Parathyroid adenoma (tissue), 2 donors: ENCODE results near the gene ACOT12.

Source experiments
- H2AFZ ChIP-seq: fragments of 300-600 bp; sonication (generic); one replicate; pipeline ENCODE4 v1.7.0; 2017; ENCODE audit warnings: antibody characterized with exemption, mild to moderate bottlenecking
- H3K27ac ChIP-seq: fragments of 300-600 bp; sonication (generic); one replicate; pipeline ENCODE4 v1.7.0; 2017
- H3K27me3 ChIP-seq: fragments of 300-600 bp; sonication (generic); one replicate; pipeline ENCODE4 v1.7.0; 2017; ENCODE audit warnings: low read length; ENCODE audit not compliant: control insufficient read depth, insufficient read depth
- H3K36me3 ChIP-seq: fragments of 300-600 bp; sonication (generic); one replicate; pipeline ENCODE4 v1.7.0; 2017; ENCODE audit warnings: low read length; ENCODE audit not compliant: control insufficient read depth, insufficient read depth
- H3K4me1 ChIP-seq: fragments of 300-600 bp; sonication (generic); one replicate; pipeline ENCODE4 v1.7.0; 2017; ENCODE audit warnings: control low read depth
- H3K4me2 ChIP-seq: fragments of 300-600 bp; sonication (generic); one replicate; pipeline ENCODE4 v1.7.0; 2017; ENCODE audit warnings: low read length
- H3K4me3 ChIP-seq: fragments of 300-600 bp; sonication (generic); one replicate; pipeline ENCODE4 v1.7.0; 2017; ENCODE audit warnings: low read depth, low read length
- H3K79me2 ChIP-seq: fragments of 300-600 bp; sonication (generic); one replicate; pipeline ENCODE4 v1.7.0; 2017; ENCODE audit warnings: control low read depth
- H3K9ac ChIP-seq: fragments of 300-600 bp; sonication (generic); one replicate; pipeline ENCODE4 v1.7.0; 2017; ENCODE audit warnings: mild to moderate bottlenecking
- H3K9me3 ChIP-seq: fragments of 300-600 bp; sonication (generic); one replicate; pipeline ENCODE4 v1.7.0; 2017; ENCODE audit warnings: low read length; ENCODE audit not compliant: control insufficient read depth
- CTCF ChIP-seq: fragments of 300-600 bp; sonication (generic); IDR thresholded peaks from one replicate; pipeline ENCODE4 v1.7.0; 2017; ENCODE audit warnings: antibody characterized with exemption, mild to moderate bottlenecking
- donor health status: primary hyperparathyroidism.

The ACOT12 gene

GRCh38 chr5:81292130-81292529, 101.8 kb downstream of the ACOT12 start:
- no peak overlapping the region for H3K4me3 ChIP-seq
- H3K4me2 ChIP-seq = no peak overlapping the region
- H3K27ac ChIP-seq = no peak overlapping the region
- no peaks in the 10 kb centered on the region for H3K9me3 ChIP-seq
- H3K9ac ChIP-seq = no peak overlapping the region
- TF ChIP-seq CTCF = no peak
- H3K27me3 ChIP-seq = no peaks in the 10 kb centered on the region
- H3K36me3 ChIP-seq = no peaks in the 10 kb centered on the region
- peaks cover 46% of the 10 kb centered on the region for H3K79me2 ChIP-seq
- no peak overlapping the region for H2AFZ ChIP-seq
- H3K4me1 ChIP-seq = no peaks in the 10 kb centered on the region

- Histone ChIP-seq H3K4me3 (no peak overlapping the region), H3K79me2 (peaks cover 46% of the 10 kb centered on the region), H3K36me3 (no peaks in the 10 kb centered on the region), H3K4me1 (no peaks in the 10 kb centered on the region), H2AFZ (no peak overlapping the region), H3K9ac (no peak overlapping the region), H3K27ac (no peak overlapping the region), H3K9me3 (no peaks in the 10 kb centered on the region), H3K4me2 (no peak overlapping the region), H3K27me3 (no peaks in the 10 kb centered on the region)
- no peak for TF ChIP-seq CTCF
Observed at GRCh38 chr5:81290146-81290545, 103.8 kb downstream of the ACOT12 start.

DNA sequence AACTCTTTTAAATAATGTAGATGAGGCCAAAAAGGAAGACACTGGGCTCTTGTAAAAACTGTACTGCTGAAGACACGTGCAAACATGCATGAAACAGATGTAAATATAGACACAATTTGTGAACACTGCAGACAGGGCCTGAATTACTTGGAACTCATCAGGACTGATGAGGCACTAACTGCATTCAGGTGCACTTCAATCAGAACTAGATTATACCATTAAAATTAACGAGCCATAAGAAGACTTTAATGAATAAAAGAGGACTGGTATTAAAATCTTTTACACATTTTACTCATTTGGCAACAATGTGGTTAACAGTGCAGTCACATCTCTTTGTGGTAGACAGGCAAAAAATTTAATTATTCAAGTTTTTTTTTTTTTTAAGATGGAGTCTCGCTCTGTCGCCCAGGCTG, 105.9 kb downstream of the ACOT12 start:
- H3K4me2 ChIP-seq = no peak overlapping the region
- TF ChIP-seq CTCF = no peak
- no peaks in the 10 kb centered on the region for H3K4me1 ChIP-seq
- H3K4me3 ChIP-seq = no peak overlapping the region
- no peaks in the 10 kb centered on the region for H3K27me3 ChIP-seq
- no peak overlapping the region for H3K27ac ChIP-seq
- no peaks in the 10 kb centered on the region for H3K9me3 ChIP-seq
- H3K9ac ChIP-seq = no peak overlapping the region
- peaks cover 31% of the 10 kb centered on the region for H3K79me2 ChIP-seq
- H2AFZ ChIP-seq = no peak overlapping the region
- no peaks in the 10 kb centered on the region for H3K36me3 ChIP-seq

- H3K36me3 ChIP-seq = no peaks in the 10 kb centered on the region
- no peaks in the 10 kb centered on the region for H3K4me1 ChIP-seq
- no peak overlapping the region for H3K4me3 ChIP-seq
- peaks cover 18% of the 10 kb centered on the region for H3K79me2 ChIP-seq
- no peaks in the 10 kb centered on the region for H3K9me3 ChIP-seq
- no peak overlapping the region for H2AFZ ChIP-seq
- H3K9ac ChIP-seq = no peak overlapping the region
- H3K27ac ChIP-seq = no peak overlapping the region
- no peak for TF ChIP-seq CTCF
- H3K4me2 ChIP-seq = no peak overlapping the region
- no peaks in the 10 kb centered on the region for H3K27me3 ChIP-seq
Observed at GRCh38 chr5:81286059-81286617, 107.8 kb downstream of the ACOT12 start.

- no peak overlapping the region for H2AFZ ChIP-seq
- TF ChIP-seq CTCF = no peak
- no peaks in the 10 kb centered on the region for H3K27me3 ChIP-seq
- H3K4me1 ChIP-seq = no peaks in the 10 kb centered on the region
- peaks cover 10% of the 10 kb centered on the region for H3K79me2 ChIP-seq
- H3K4me3 ChIP-seq = no peak overlapping the region
- no peak overlapping the region for H3K4me2 ChIP-seq
- H3K27ac ChIP-seq = no peak overlapping the region
- no peaks in the 10 kb centered on the region for H3K36me3 ChIP-seq
- H3K9me3 ChIP-seq = no peaks in the 10 kb centered on the region
- no peak overlapping the region for H3K9ac ChIP-seq
Observed at GRCh38 chr5:81283976-81284375, 110.0 kb downstream of the ACOT12 start.
